HepG2 (cell line): Measurements from ENCODE around the gene LSR. TPM values are rescaled to one million over a fixed set of nuclear protein-coding genes. Genes with fewer than 3 reads are reported as not detected.

Source experiments
- ATM ChIP-seq: fragments of 450-650 bp; IDR thresholded peaks from 2 replicates; pipeline ENCODE4 v1.7.1; 2017; ENCODE audit warnings: mild to moderate bottlenecking, borderline replicate concordance
- HIC2 ChIP-seq: sonication (generic); formaldehyde crosslinking; IDR thresholded peaks from 2 replicates; pipeline ENCODE4 v1.9.0; 2022; ENCODE audit warnings: low read depth, missing genetic modification reagents
- KDM1A ChIP-seq: IDR thresholded peaks from 2 replicates; pipeline ENCODE4 v1.6.1; 2016; ENCODE audit warnings: missing compliant biosample characterization
- KDM6A ChIP-seq: IDR thresholded peaks from 2 replicates; pipeline ENCODE4 v1.6.1; 2016; ENCODE audit warnings: low read depth
- MYNN ChIP-seq: sonication (generic); formaldehyde crosslinking; IDR thresholded peaks from 2 replicates; pipeline ENCODE4 v1.4.0; 2020; ENCODE audit warnings: mild to moderate bottlenecking, low read depth, missing genetic modification reagents
- NCOR1 ChIP-seq: fragments of 200-600 bp; sonication (generic); IDR thresholded peaks from 2 replicates; pipeline ENCODE4 v1.7.0; 2017; ENCODE audit warnings: antibody characterized with exemption, low read length, borderline replicate concordance
- SMAD1 ChIP-seq: sonication (generic); formaldehyde crosslinking; IDR thresholded peaks from 2 replicates; pipeline ENCODE4 v1.4.0; 2020; ENCODE audit warnings: missing genetic modification reagents, low read depth, mild to moderate bottlenecking, borderline replicate concordance
- TFAP4 ChIP-seq: sonication (generic); IDR thresholded peaks from 2 replicates; pipeline ENCODE4 v1.6.1; 2016; ENCODE audit warnings: low read depth, borderline replicate concordance
- ZNF230 ChIP-seq: sonication (generic); formaldehyde crosslinking; IDR thresholded peaks from 2 replicates; pipeline ENCODE4 v1.4.0; 2020; ENCODE audit warnings: mild to moderate bottlenecking, missing genetic modification reagents
- ZNF543 ChIP-seq: sonication (generic); formaldehyde crosslinking; IDR thresholded peaks from 2 replicates; pipeline ENCODE4 v1.4.0; 2020; ENCODE audit warnings: mild to moderate bottlenecking, missing genetic modification reagents
- ZNF549 ChIP-seq: sonication (generic); formaldehyde crosslinking; IDR thresholded peaks from 2 replicates; pipeline ENCODE4 v1.5.0; 2020; ENCODE audit warnings: missing genetic modification reagents
- ZNF615 ChIP-seq: sonication (generic); formaldehyde crosslinking; IDR thresholded peaks from 2 replicates; pipeline ENCODE4 v1.5.0; 2020; ENCODE audit warnings: mild to moderate bottlenecking, missing genetic modification reagents, borderline replicate concordance
- polyA plus RNA-seq, 8 experiments: library from polyadenylated mRNA; depleted of rRNA in 3 of 8; stranded (reverse) in 7 of 8; unstranded in 1 of 8; fragments of >200 nt; fragmentation: Illumina TruSeq in 4 of 8; extraction: Trizol in 4 of 8; gene quantifications; 2 replicates each; pipeline versions ENCODE4 v1.2.1 to v1.2.3, GENCODE V29; 2011 to 2016; ENCODE audit warnings: low read depth in 4 of 8, missing spikeins in 1 of 8, mixed read lengths in 1 of 8; ENCODE audit not compliant: insufficient read depth in 1 of 8
- total RNA-seq, 5 experiments: library from RNA; depleted of rRNA; stranded (reverse); fragments of >200 nt; fragmentation: Illumina TruSeq; extraction: Trizol; gene quantifications; 2 replicates each; pipeline ENCODE4 v1.2.3, GENCODE V29; 2016; ENCODE audit warnings: low read depth in 1 of 5
- TF ChIP-seq, protein P1 (sequence below): sonication (generic); formaldehyde crosslinking; IDR thresholded peaks from 2 replicates; pipeline ENCODE4 v1.4.0; 2020; ENCODE audit warnings: missing genetic modification reagents
- TF ChIP-seq, protein P2 (sequence below), 2 experiments: sonication (generic) in 1 of 2; formaldehyde crosslinking in 1 of 2; IDR thresholded peaks; 2 replicates each; pipeline versions ENCODE4 v1.5.1 to v1.6.1; 2011 to 2020; ENCODE audit warnings: borderline replicate concordance in 1 of 2, low read depth in 1 of 2, low read length in 1 of 2, mild to moderate bottlenecking in 1 of 2, missing genetic modification reagents in 1 of 2, moderate library complexity in 1 of 2
- TF ChIP-seq, protein P3 (sequence below): sonication (generic); formaldehyde crosslinking; IDR thresholded peaks from 2 replicates; pipeline ENCODE4 v1.5.0; 2020; ENCODE audit warnings: missing genetic modification reagents, mild to moderate bottlenecking, borderline replicate concordance
- TF ChIP-seq, protein P4 (sequence below): sonication (generic); formaldehyde crosslinking; IDR thresholded peaks from 2 replicates; pipeline ENCODE4 v1.5.0; 2020; ENCODE audit warnings: missing genetic modification reagents
- TF ChIP-seq, protein P5 (sequence below): sonication (generic); formaldehyde crosslinking; IDR thresholded peaks from 2 replicates; pipeline ENCODE4 v1.4.0; 2020; ENCODE audit warnings: mild to moderate bottlenecking, missing genetic modification reagents

Gene LSR
- total and polyA plus RNA-seq, 2 of the 13 experiments (the other 11 are each of a cell fraction or from before 2014, with no cell fraction given), result 29.2 to 79.2 TPM

GRCh38 chr19:35248310-35249145 lies at the start of gene LSR (continued):
- TF ChIP-seq NCOR1 (no peak), ZNF615 (CRISPR knock-in tag) (peak; percentile 78; the same call in 1 of the 2 replicates), KDM1A (CRISPR knock-in tag) (no peak), ZNF543 (0 out of 2 replicates have a peak, but pooled peaks have one; percentile 18), ZNF549 (CRISPR knock-in tag) (no peak), SMAD1 (CRISPR knock-in tag) (peak; percentile 67; the same call in 1 of the 2 replicates), KDM6A (CRISPR knock-in tag) (no peak), ZNF230 (CRISPR knock-in tag) (peak; percentile 77; the same call in 1 of the 2 replicates), TFAP4 (peak; percentile 62; the same call in 1 of the 2 replicates), HIC2 (CRISPR knock-in tag) (no peak), MYNN (CRISPR knock-in tag) (no peak), ATM (no peak)
- TF ChIP-seq, protein P1, sequence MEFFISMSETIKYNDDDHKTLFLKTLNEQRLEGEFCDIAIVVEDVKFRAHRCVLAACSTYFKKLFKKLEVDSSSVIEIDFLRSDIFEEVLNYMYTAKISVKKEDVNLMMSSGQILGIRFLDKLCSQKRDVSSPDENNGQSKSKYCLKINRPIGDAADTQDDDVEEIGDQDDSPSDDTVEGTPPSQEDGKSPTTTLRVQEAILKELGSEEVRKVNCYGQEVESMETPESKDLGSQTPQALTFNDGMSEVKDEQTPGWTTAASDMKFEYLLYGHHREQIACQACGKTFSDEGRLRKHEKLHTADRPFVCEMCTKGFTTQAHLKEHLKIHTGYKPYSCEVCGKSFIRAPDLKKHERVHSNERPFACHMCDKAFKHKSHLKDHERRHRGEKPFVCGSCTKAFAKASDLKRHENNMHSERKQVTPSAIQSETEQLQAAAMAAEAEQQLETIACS (CRISPR knock-in tag), result peak; percentile 75
- TF ChIP-seq, protein P2, sequence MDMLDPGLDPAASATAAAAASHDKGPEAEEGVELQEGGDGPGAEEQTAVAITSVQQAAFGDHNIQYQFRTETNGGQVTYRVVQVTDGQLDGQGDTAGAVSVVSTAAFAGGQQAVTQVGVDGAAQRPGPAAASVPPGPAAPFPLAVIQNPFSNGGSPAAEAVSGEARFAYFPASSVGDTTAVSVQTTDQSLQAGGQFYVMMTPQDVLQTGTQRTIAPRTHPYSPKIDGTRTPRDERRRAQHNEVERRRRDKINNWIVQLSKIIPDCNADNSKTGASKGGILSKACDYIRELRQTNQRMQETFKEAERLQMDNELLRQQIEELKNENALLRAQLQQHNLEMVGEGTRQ (IDR thresholded peaks at IDR 0.05; ENCODE audit: low read depth, low read length), result no peak
- TF ChIP-seq, protein P2 (CRISPR knock-in tag; IDR thresholded peaks at IDR 0.05; ENCODE audit: borderline replicate concordance), result no peak
- TF ChIP-seq, protein P3, sequence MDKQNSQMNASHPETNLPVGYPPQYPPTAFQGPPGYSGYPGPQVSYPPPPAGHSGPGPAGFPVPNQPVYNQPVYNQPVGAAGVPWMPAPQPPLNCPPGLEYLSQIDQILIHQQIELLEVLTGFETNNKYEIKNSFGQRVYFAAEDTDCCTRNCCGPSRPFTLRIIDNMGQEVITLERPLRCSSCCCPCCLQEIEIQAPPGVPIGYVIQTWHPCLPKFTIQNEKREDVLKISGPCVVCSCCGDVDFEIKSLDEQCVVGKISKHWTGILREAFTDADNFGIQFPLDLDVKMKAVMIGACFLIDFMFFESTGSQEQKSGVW (CRISPR knock-in tag), result 0 out of 2 replicates have a peak, but pooled peaks have one; percentile 48
- TF ChIP-seq, protein P4, sequence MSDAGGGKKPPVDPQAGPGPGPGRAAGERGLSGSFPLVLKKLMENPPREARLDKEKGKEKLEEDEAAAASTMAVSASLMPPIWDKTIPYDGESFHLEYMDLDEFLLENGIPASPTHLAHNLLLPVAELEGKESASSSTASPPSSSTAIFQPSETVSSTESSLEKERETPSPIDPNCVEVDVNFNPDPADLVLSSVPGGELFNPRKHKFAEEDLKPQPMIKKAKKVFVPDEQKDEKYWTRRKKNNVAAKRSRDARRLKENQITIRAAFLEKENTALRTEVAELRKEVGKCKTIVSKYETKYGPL (CRISPR knock-in tag), result peak; percentile 71; the same call in 1 of the 2 replicates
- TF ChIP-seq, protein P5, sequence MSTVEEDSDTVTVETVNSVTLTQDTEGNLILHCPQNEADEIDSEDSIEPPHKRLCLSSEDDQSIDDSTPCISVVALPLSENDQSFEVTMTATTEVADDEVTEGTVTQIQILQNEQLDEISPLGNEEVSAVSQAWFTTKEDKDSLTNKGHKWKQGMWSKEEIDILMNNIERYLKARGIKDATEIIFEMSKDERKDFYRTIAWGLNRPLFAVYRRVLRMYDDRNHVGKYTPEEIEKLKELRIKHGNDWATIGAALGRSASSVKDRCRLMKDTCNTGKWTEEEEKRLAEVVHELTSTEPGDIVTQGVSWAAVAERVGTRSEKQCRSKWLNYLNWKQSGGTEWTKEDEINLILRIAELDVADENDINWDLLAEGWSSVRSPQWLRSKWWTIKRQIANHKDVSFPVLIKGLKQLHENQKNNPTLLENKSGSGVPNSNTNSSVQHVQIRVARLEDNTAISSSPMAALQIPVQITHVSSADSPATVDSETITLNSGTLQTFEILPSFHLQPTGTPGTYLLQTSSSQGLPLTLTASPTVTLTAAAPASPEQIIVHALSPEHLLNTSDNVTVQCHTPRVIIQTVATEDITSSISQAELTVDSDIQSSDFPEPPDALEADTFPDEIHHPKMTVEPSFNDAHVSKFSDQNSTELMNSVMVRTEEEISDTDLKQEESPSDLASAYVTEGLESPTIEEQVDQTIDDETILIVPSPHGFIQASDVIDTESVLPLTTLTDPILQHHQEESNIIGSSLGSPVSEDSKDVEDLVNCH (CRISPR knock-in tag), result no peak
